Measurements from ENCODE around the gene ZDHHC7.

DNA sequence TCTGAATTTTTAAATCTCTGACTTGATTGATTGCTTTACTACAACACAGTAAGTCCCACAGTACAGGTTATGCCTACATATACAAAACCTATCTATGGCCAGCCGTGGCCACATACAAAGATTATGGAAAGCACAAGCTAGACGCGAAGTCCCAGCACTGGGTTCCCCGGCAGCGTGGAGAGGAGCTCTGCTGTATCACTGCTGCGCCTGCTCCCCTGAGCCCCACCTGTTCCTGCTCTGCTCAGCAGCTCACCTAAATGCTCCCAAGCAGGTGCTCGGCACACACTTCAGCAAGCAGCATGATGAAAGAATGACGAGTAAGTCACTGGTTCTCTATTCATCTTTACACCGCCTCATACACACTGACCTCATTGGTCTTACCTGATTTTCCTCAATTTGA, 20.6 kb downstream of the ZDHHC7 start:
- TF ChIP-seq EGR2 (tag by site-specific recombination; IDR thresholded peaks at IDR 0.05; ENCODE audit: low read depth) (no peak), ZSCAN30 (tag by site-specific recombination; IDR thresholded peaks at IDR 0.05) (no peak), ZBTB48 (tag by site-specific recombination; IDR thresholded peaks at IDR 0.05) (no peak), ZBTB7A (tag by site-specific recombination; IDR thresholded peaks at IDR 0.05; ENCODE audit: low read depth) (no peak)
- TF ChIP-seq, protein P1, sequence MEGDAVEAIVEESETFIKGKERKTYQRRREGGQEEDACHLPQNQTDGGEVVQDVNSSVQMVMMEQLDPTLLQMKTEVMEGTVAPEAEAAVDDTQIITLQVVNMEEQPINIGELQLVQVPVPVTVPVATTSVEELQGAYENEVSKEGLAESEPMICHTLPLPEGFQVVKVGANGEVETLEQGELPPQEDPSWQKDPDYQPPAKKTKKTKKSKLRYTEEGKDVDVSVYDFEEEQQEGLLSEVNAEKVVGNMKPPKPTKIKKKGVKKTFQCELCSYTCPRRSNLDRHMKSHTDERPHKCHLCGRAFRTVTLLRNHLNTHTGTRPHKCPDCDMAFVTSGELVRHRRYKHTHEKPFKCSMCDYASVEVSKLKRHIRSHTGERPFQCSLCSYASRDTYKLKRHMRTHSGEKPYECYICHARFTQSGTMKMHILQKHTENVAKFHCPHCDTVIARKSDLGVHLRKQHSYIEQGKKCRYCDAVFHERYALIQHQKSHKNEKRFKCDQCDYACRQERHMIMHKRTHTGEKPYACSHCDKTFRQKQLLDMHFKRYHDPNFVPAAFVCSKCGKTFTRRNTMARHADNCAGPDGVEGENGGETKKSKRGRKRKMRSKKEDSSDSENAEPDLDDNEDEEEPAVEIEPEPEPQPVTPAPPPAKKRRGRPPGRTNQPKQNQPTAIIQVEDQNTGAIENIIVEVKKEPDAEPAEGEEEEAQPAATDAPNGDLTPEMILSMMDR (tag by site-specific recombination; IDR thresholded peaks at IDR 0.05), result no peak
- TF ChIP-seq, protein P2, sequence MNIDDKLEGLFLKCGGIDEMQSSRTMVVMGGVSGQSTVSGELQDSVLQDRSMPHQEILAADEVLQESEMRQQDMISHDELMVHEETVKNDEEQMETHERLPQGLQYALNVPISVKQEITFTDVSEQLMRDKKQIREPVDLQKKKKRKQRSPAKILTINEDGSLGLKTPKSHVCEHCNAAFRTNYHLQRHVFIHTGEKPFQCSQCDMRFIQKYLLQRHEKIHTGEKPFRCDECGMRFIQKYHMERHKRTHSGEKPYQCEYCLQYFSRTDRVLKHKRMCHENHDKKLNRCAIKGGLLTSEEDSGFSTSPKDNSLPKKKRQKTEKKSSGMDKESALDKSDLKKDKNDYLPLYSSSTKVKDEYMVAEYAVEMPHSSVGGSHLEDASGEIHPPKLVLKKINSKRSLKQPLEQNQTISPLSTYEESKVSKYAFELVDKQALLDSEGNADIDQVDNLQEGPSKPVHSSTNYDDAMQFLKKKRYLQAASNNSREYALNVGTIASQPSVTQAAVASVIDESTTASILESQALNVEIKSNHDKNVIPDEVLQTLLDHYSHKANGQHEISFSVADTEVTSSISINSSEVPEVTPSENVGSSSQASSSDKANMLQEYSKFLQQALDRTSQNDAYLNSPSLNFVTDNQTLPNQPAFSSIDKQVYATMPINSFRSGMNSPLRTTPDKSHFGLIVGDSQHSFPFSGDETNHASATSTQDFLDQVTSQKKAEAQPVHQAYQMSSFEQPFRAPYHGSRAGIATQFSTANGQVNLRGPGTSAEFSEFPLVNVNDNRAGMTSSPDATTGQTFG (tag by site-specific recombination; IDR thresholded peaks at IDR 0.05; ENCODE audit: borderline replicate concordance), result no peak
- TF ChIP-seq, protein P3, sequence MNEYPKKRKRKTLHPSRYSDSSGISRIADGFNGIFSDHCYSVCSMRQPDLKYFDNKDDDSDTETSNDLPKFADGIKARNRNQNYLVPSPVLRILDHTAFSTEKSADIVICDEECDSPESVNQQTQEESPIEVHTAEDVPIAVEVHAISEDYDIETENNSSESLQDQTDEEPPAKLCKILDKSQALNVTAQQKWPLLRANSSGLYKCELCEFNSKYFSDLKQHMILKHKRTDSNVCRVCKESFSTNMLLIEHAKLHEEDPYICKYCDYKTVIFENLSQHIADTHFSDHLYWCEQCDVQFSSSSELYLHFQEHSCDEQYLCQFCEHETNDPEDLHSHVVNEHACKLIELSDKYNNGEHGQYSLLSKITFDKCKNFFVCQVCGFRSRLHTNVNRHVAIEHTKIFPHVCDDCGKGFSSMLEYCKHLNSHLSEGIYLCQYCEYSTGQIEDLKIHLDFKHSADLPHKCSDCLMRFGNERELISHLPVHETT (tag by site-specific recombination; IDR thresholded peaks at IDR 0.05), result no peak
- TF ChIP-seq, protein P4, sequence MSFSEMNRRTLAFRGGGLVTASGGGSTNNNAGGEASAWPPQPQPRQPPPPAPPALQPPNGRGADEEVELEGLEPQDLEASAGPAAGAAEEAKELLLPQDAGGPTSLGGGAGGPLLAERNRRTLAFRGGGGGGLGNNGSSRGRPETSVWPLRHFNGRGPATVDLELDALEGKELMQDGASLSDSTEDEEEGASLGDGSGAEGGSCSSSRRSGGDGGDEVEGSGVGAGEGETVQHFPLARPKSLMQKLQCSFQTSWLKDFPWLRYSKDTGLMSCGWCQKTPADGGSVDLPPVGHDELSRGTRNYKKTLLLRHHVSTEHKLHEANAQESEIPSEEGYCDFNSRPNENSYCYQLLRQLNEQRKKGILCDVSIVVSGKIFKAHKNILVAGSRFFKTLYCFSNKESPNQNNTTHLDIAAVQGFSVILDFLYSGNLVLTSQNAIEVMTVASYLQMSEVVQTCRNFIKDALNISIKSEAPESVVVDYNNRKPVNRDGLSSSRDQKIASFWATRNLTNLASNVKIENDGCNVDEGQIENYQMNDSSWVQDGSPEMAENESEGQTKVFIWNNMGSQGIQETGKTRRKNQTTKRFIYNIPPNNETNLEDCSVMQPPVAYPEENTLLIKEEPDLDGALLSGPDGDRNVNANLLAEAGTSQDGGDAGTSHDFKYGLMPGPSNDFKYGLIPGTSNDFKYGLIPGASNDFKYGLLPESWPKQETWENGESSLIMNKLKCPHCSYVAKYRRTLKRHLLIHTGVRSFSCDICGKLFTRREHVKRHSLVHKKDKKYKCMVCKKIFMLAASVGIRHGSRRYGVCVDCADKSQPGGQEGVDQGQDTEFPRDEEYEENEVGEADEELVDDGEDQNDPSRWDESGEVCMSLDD (tag by site-specific recombination; IDR thresholded peaks at IDR 0.05), result no peak

All from HEK293 (cell line).